Lung (tissue), 12 donors: ENCODE measurements around the gene BEAN1. TPM values are rescaled to one million over a fixed set of nuclear protein-coding genes. Genes with fewer than 3 reads are reported as not detected.

Experiments used
- ATAC-seq: fragments of 200-7000 bp; cut with Tn5 transposase; one replicate; pipeline ENCODE4 v1.9.1; 2020; ENCODE audit warnings: moderate number of reproducible peaks; ENCODE audit not compliant: insufficient read depth, low FRiP score
- DNase-seq, 3 donors: peaks; one replicate each; pipeline ENCODE4 v3.0.0-alpha.2; 2013 to 2017
- H3K27ac ChIP-seq, 2 donors: one replicate each; pipeline ENCODE4 v1.5.1; 2013; ENCODE audit warnings: mild to moderate bottlenecking in 2 of 2, moderate library complexity in 2 of 2, control low read depth in 1 of 2, inconsistent platforms in 1 of 2, low read depth in 1 of 2, low read length in 1 of 2
- H3K27me3 ChIP-seq, 3 donors: one replicate each; pipeline ENCODE4 v1.5.1; 2013; ENCODE audit warnings: low read length in 2 of 3; ENCODE audit not compliant: control insufficient read depth in 3 of 3, insufficient read depth in 3 of 3
- H3K36me3 ChIP-seq, 4 donors: one replicate each; pipeline ENCODE4 v1.5.1; 2013; ENCODE audit warnings: low read length in 4 of 4, mild to moderate bottlenecking in 1 of 4, moderate library complexity in 1 of 4; ENCODE audit not compliant: control insufficient read depth in 4 of 4, insufficient read depth in 4 of 4
- H3K4me1 ChIP-seq, 5 donors: one replicate each; pipeline ENCODE4 v1.5.1; 2013; ENCODE audit warnings: low read length in 5 of 5, mild to moderate bottlenecking in 2 of 5, moderate library complexity in 1 of 5; ENCODE audit not compliant: control insufficient read depth in 5 of 5, insufficient read depth in 5 of 5
- H3K4me3 ChIP-seq: one replicate; pipeline ENCODE4 v1.5.1; 2013; ENCODE audit warnings: mild to moderate bottlenecking, control low read depth, moderate library complexity
- H3K9ac ChIP-seq, 2 donors: one replicate each; pipeline ENCODE4 v1.5.1; 2013; ENCODE audit warnings: low read length in 2 of 2, control low read depth in 1 of 2; ENCODE audit not compliant: insufficient read depth in 1 of 2
- H3K9me3 ChIP-seq, 4 donors: one replicate each; pipeline ENCODE4 v1.5.1; 2013; ENCODE audit warnings: low read length in 3 of 4, mild to moderate bottlenecking in 1 of 4, moderate library complexity in 1 of 4; ENCODE audit not compliant: control insufficient read depth in 4 of 4, insufficient read depth in 3 of 4
- CTCF ChIP-seq: IDR thresholded peaks from 2 replicates; pipeline ENCODE4 v1.5.1; 2012; ENCODE audit warnings: mild to moderate bottlenecking; ENCODE audit errors: control extremely low read depth, extremely low read depth
- WGBS, 2 donors: extraction: QIAGEN DNeasy Blood & Tissue Kit; methylation state at CpG; one replicate each; pipeline ENCODE4 v1.1.7; 2013; 5-methylcytosine and 5-hydroxymethylcytosine counted together
- polyA plus RNA-seq, 2 donors: library from polyadenylated mRNA; stranded (reverse); fragments of 200-250 nt; gene quantifications; one replicate each; pipeline ENCODE4 v1.2.1, GENCODE V29; 2013
- total RNA-seq, 2 donors: library from RNA; depleted of rRNA in 1 of 2; stranded (reverse); fragments of >200 nt in 1 of 2; gene quantifications; one replicate each; pipeline ENCODE4 v1.2.1, GENCODE V29; 2014 to 2021
- donor health status: control.
- donor health status: control.
- donor health status: Bipolar disorder and iron deficiency.
- donor health status: healthy.
- donor health status: DM: yes; HTN: yes; CAD: no.

Gene BEAN1
- total and polyA plus RNA-seq, 4 donors: 0.16 to 3.2 (median 0.25) TPM

GRCh38 chr16:66480265-66481080 lies 53.4 kb downstream of the BEAN1 start:
- no peak overlapping the region for H3K9ac ChIP-seq
- no peaks in the 10 kb centered on the region for H3K9me3 ChIP-seq
- H3K27me3 ChIP-seq: no peaks in the 10 kb centered on the region
- WGBS, 2 donors: 89 to 96% methylated on average over 21 to 25 of the region's 25 CpGs
- peaks cover 0 to 12% (median 0%) of the 10 kb centered on the region in 5 donors for H3K4me1 ChIP-seq
- H3K27ac ChIP-seq: no peak overlapping the region
- no peak overlapping the region for H3K4me3 ChIP-seq
- H3K36me3 ChIP-seq: no peaks in the 10 kb centered on the region
- DNase-seq (peak; percentile 55 to 69 (median 61)), ATAC-seq (no peak)
- no peak for TF ChIP-seq CTCF

DNA sequence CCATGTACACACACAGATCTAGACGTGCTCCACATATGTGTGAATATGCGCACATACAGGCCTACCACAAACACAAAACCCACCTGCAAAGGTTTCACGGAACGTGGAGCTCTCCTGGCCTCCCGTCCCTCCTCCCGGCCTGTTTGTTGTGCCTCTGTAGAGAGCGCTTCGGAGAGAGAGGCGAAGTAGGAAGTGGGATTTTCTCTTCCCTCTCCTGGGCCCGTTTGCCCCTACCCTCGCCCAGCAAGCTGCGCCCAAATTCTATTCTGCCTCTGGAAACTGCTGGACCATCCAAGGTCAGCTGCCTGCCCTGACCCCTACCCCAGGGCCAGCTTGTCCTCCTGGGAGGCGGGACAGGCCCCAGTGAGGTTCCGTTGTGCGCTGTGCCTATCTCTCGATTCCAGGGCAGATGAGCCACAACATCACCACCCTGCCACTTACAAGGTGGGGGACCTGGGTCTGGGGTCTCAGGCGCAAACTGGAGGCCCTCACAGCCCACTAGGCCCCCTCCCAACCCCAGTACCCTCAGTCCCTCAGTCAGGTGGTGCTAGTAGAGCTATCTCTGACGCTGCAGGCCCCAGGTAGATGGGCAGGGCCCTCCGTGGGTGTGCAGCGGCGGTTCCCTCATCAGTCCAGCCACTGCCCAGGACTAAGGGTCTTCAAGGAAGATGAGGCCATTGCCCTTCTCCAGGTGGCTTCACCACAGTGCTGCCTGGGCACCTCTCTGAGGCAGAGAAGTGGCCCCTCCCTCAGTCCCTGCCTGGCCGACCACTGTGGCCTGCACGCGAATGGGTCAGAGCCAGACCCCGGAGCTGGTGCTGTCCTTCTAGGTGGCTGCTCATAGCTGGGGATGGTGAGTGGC lies 54.2 kb downstream of the BEAN1 start:
- H3K9ac ChIP-seq: no peak overlapping the region
- ATAC-seq: no peak
- no peaks in the 10 kb centered on the region for H3K36me3 ChIP-seq
- H3K9me3 ChIP-seq: no peaks in the 10 kb centered on the region
- DNase-seq: no peak
- WGBS, 2 donors: 84 to 85% methylated on average over 25 of the region's 25 CpGs
- peaks cover 0 to 12% (median 0%) of the 10 kb centered on the region in 5 donors for H3K4me1 ChIP-seq
- H3K4me3 ChIP-seq: no peak overlapping the region
- no peak overlapping the region for H3K27ac ChIP-seq
- TF ChIP-seq CTCF: no peak
- H3K27me3 ChIP-seq: no peaks in the 10 kb centered on the region

DNA sequence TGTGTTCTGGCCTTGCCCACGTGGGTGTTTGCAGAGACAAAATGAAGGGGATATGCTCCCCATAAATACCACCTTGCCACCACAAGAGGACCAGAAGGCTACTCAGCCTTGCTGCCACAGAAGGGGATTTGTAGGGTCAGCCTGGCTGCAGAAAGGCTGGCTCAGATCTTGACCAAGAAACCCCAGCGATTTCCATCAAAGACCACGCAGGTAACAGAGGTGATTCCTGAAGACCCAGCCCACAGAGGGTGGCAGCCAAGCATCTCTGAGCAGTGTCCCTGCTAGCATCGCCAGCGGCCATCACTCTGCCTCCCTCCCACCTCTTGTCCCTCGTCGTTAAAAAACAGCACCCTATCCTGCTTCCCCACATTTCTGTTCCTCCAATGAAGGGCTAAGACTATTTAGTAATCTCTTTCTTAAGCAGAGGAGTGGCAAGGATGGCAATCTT lies 54.9 kb downstream of the BEAN1 start:
- Histone ChIP-seq H3K4me3 (no peak overlapping the region), H3K9ac (no peak overlapping the region), H3K9me3 (no peaks in the 10 kb centered on the region), H3K4me1 (peaks cover 0 to 18% (median 5%) of the 10 kb centered on the region in 5 donors), H3K36me3 (no peaks in the 10 kb centered on the region), H3K27ac (no peak overlapping the region), H3K27me3 (no peaks in the 10 kb centered on the region)
- TF ChIP-seq CTCF: no peak
- ATAC-seq (no peak), DNase-seq (no peak)
- 78 to 85% methylated on average over 7 of the region's 7 CpGs for WGBS, 2 donors
